ENCODE results near the gene SCMH1. TPM values are rescaled to one million over a fixed set of nuclear protein-coding genes. Genes with fewer than 3 reads are reported as not detected.
A peak's percentile ranks its signal among the peaks of the same experiment; 100 is the strongest.

The SCMH1 gene
- total RNA-seq, 1 donor from 2014 or later: 13.0 TPM

GRCh38 chr1:41110286-41110685, 131.8 kb downstream of the SCMH1 start:
- peaks cover 3 to 10% (median 3%) of the 10 kb centered on the region in 3 donors for H3K36me3 ChIP-seq (ENCODE audit: control insufficient read depth in 3 of 3, insufficient read depth in 3 of 3, low read length in 3 of 3)
- H3K4me3 ChIP-seq (ENCODE audit: low read length in 3 of 3): no peak overlapping the region
- no peaks in the 10 kb centered on the region for H3K9me3 ChIP-seq (ENCODE audit: control insufficient read depth in 3 of 3, low read length in 3 of 3)
- H3K27ac ChIP-seq (ENCODE audit: low read depth, low read length): peak overlapping the region; percentile 69
- no peak overlapping the region for H3K9ac ChIP-seq (ENCODE audit: low read depth in 1 of 3, low read length in 3 of 3)
- no peaks in the 10 kb centered on the region for H3K27me3 ChIP-seq (ENCODE audit: control insufficient read depth in 3 of 3, insufficient read depth in 3 of 3, low read length in 3 of 3)
- H3K4me1 ChIP-seq (ENCODE audit: control insufficient read depth in 3 of 3, insufficient read depth in 3 of 3, low read length in 3 of 3): peaks cover 16 to 20% (median 18%) of the 10 kb centered on the region in 3 donors

GRCh38 chr1:41109310-41110197, 132.6 kb downstream of the SCMH1 start:
- Histone ChIP-seq H3K27me3 (ENCODE audit: control insufficient read depth in 3 of 3, insufficient read depth in 3 of 3, low read length in 3 of 3) (no peaks in the 10 kb centered on the region), H3K9me3 (ENCODE audit: control insufficient read depth in 3 of 3, low read length in 3 of 3) (no peaks in the 10 kb centered on the region), H3K4me1 (ENCODE audit: control insufficient read depth in 3 of 3, insufficient read depth in 3 of 3, low read length in 3 of 3) (peaks cover 16 to 20% (median 18%) of the 10 kb centered on the region in 3 donors), H3K4me3 (ENCODE audit: low read length in 3 of 3) (peak overlapping the region in 1 of 3 donors; percentile 27), H3K36me3 (ENCODE audit: control insufficient read depth in 3 of 3, insufficient read depth in 3 of 3, low read length in 3 of 3) (peaks cover 3 to 10% (median 3%) of the 10 kb centered on the region in 3 donors), H3K9ac (ENCODE audit: low read depth in 1 of 3, low read length in 3 of 3) (peak overlapping the region in 2 of 3 donors; percentile 4 to 7), H3K27ac (ENCODE audit: low read depth, low read length) (peak overlapping the region; percentile 69)

GRCh38 chr1:41108696-41109275, 133.3 kb downstream of the SCMH1 start:
- Histone ChIP-seq H3K9ac (ENCODE audit: low read depth in 1 of 3, low read length in 3 of 3) (peak overlapping the region in 1 of 3 donors; percentile 7), H3K4me1 (ENCODE audit: control insufficient read depth in 3 of 3, insufficient read depth in 3 of 3, low read length in 3 of 3) (peaks cover 16 to 21% (median 20%) of the 10 kb centered on the region in 3 donors), H3K36me3 (ENCODE audit: control insufficient read depth in 3 of 3, insufficient read depth in 3 of 3, low read length in 3 of 3) (peaks cover 3 to 10% (median 3%) of the 10 kb centered on the region in 3 donors), H3K27ac (ENCODE audit: low read depth, low read length) (peak overlapping the region; percentile 69), H3K9me3 (ENCODE audit: control insufficient read depth in 3 of 3, low read length in 3 of 3) (no peaks in the 10 kb centered on the region), H3K27me3 (ENCODE audit: control insufficient read depth in 3 of 3, insufficient read depth in 3 of 3, low read length in 3 of 3) (no peaks in the 10 kb centered on the region), H3K4me3 (ENCODE audit: low read length in 3 of 3) (peak overlapping the region in 1 of 3 donors; percentile 1)

DNA sequence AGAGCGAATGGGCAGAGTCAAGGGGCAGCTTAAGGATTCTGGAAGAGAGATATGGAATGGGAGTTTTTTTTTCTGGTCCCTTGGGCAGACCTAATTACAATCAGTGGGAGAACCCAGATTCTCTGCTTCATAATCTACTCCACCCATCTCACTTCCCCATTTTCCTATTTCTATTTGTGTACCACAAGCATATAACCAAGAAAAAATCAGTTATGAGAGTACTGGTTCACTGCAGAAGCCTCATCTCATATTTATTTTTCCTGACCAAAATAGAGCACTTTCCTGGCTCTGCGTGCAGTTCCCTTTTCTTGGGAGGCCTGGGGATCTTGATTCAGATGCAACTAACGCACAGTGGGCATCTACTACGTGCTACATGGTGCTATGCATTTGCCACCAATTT, 138.3 kb downstream of the SCMH1 start:
- H3K27me3 ChIP-seq (ENCODE audit: control insufficient read depth in 3 of 3, insufficient read depth in 3 of 3, low read length in 3 of 3): no peaks in the 10 kb centered on the region
- no peaks in the 10 kb centered on the region for H3K36me3 ChIP-seq (ENCODE audit: control insufficient read depth in 3 of 3, insufficient read depth in 3 of 3, low read length in 3 of 3)
- H3K27ac ChIP-seq (ENCODE audit: low read depth, low read length): no peak overlapping the region
- no peaks in the 10 kb centered on the region for H3K9me3 ChIP-seq (ENCODE audit: control insufficient read depth in 3 of 3, low read length in 3 of 3)
- no peak overlapping the region for H3K4me3 ChIP-seq (ENCODE audit: low read length in 3 of 3)
- H3K4me1 ChIP-seq (ENCODE audit: control insufficient read depth in 3 of 3, insufficient read depth in 3 of 3, low read length in 3 of 3): peaks cover 14 to 21% (median 17%) of the 10 kb centered on the region in 3 donors
- no peak overlapping the region for H3K9ac ChIP-seq (ENCODE audit: low read depth in 1 of 3, low read length in 3 of 3)

GRCh38 chr1:41102653-41103052, 139.5 kb downstream of the SCMH1 start:
- no peak overlapping the region for H3K4me3 ChIP-seq (ENCODE audit: low read length in 3 of 3)

DNA sequence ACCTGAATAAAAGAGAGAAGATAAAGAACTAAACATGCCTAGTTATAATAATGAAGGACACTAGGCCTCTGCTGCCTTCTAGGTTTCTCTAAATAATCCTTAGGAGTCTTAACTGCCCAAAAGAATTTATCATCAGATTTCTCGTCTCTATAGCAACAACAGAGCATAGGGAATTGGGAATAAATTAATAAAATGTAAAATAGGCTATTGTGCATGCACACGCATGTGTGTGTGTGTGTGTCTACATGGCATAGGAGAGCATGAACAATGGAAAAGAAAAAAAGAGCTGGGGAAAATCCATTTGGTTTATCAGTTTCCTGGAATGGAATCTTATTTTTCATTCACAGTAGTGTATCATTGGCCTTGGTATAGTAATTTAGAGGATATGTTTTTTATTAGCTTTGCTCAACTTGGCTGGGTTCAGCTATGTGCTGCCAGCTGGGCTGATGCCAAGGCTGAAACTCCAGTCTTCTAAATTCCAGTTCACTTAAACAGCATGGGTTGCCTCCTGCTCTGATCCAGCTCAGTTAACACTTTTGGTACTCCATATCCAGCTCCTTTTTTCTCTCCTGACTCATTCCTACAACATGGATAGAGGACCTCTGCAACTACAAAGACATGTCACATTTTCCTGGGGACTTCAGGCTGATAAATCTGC, 140.0 kb downstream of the SCMH1 start:
- H3K27ac ChIP-seq (ENCODE audit: low read depth, low read length): no peak overlapping the region
- no peak overlapping the region for H3K4me3 ChIP-seq (ENCODE audit: low read length in 3 of 3)
- peaks cover 10 to 17% (median 12%) of the 10 kb centered on the region in 3 donors for H3K4me1 ChIP-seq (ENCODE audit: control insufficient read depth in 3 of 3, insufficient read depth in 3 of 3, low read length in 3 of 3)

More at GRCh38 chr1:41102653-41103052, 139.5 kb downstream of the SCMH1 start:
- no peaks in the 10 kb centered on the region for H3K36me3 ChIP-seq (ENCODE audit: control insufficient read depth in 3 of 3, insufficient read depth in 3 of 3, low read length in 3 of 3)
- H3K9me3 ChIP-seq (ENCODE audit: control insufficient read depth in 3 of 3, low read length in 3 of 3): no peaks in the 10 kb centered on the region
- no peak overlapping the region for H3K27ac ChIP-seq (ENCODE audit: low read depth, low read length)
- no peak overlapping the region for H3K9ac ChIP-seq (ENCODE audit: low read depth in 1 of 3, low read length in 3 of 3)
- peaks cover 10 to 17% (median 12%) of the 10 kb centered on the region in 3 donors for H3K4me1 ChIP-seq (ENCODE audit: control insufficient read depth in 3 of 3, insufficient read depth in 3 of 3, low read length in 3 of 3)
- H3K27me3 ChIP-seq (ENCODE audit: control insufficient read depth in 3 of 3, insufficient read depth in 3 of 3, low read length in 3 of 3): no peaks in the 10 kb centered on the region

GRCh38 chr1:41101076-41101475, 141.0 kb downstream of the SCMH1 start:
- no peaks in the 10 kb centered on the region for H3K9me3 ChIP-seq (ENCODE audit: control insufficient read depth in 3 of 3, low read length in 3 of 3)
- peaks cover 10 to 17% (median 12%) of the 10 kb centered on the region in 3 donors for H3K4me1 ChIP-seq (ENCODE audit: control insufficient read depth in 3 of 3, insufficient read depth in 3 of 3, low read length in 3 of 3)
- H3K27ac ChIP-seq (ENCODE audit: low read depth, low read length): no peak overlapping the region
- no peak overlapping the region for H3K9ac ChIP-seq (ENCODE audit: low read depth in 1 of 3, low read length in 3 of 3)
- no peaks in the 10 kb centered on the region for H3K36me3 ChIP-seq (ENCODE audit: control insufficient read depth in 3 of 3, insufficient read depth in 3 of 3, low read length in 3 of 3)
- H3K27me3 ChIP-seq (ENCODE audit: control insufficient read depth in 3 of 3, insufficient read depth in 3 of 3, low read length in 3 of 3): no peaks in the 10 kb centered on the region
- no peak overlapping the region for H3K4me3 ChIP-seq (ENCODE audit: low read length in 3 of 3)

More for the DNA sequence above, 140.0 kb downstream of the SCMH1 start:
- Histone ChIP-seq H3K36me3 (ENCODE audit: control insufficient read depth in 3 of 3, insufficient read depth in 3 of 3, low read length in 3 of 3) (no peaks in the 10 kb centered on the region), H3K9ac (ENCODE audit: low read depth in 1 of 3, low read length in 3 of 3) (no peak overlapping the region), H3K9me3 (ENCODE audit: control insufficient read depth in 3 of 3, low read length in 3 of 3) (no peaks in the 10 kb centered on the region), H3K27me3 (ENCODE audit: control insufficient read depth in 3 of 3, insufficient read depth in 3 of 3, low read length in 3 of 3) (no peaks in the 10 kb centered on the region)

- Histone ChIP-seq H3K27me3 (ENCODE audit: control insufficient read depth in 3 of 3, insufficient read depth in 3 of 3, low read length in 3 of 3) (no peaks in the 10 kb centered on the region), H3K4me3 (ENCODE audit: low read length in 3 of 3) (no peak overlapping the region), H3K9me3 (ENCODE audit: control insufficient read depth in 3 of 3, low read length in 3 of 3) (no peaks in the 10 kb centered on the region), H3K4me1 (ENCODE audit: control insufficient read depth in 3 of 3, insufficient read depth in 3 of 3, low read length in 3 of 3) (peaks cover 10 to 17% (median 12%) of the 10 kb centered on the region in 3 donors), H3K27ac (ENCODE audit: low read depth, low read length) (no peak overlapping the region), H3K9ac (ENCODE audit: low read depth in 1 of 3, low read length in 3 of 3) (no peak overlapping the region), H3K36me3 (ENCODE audit: control insufficient read depth in 3 of 3, insufficient read depth in 3 of 3, low read length in 3 of 3) (no peaks in the 10 kb centered on the region)
Measured at GRCh38 chr1:41100170-41100569, 141.9 kb downstream of the SCMH1 start.

DNA sequence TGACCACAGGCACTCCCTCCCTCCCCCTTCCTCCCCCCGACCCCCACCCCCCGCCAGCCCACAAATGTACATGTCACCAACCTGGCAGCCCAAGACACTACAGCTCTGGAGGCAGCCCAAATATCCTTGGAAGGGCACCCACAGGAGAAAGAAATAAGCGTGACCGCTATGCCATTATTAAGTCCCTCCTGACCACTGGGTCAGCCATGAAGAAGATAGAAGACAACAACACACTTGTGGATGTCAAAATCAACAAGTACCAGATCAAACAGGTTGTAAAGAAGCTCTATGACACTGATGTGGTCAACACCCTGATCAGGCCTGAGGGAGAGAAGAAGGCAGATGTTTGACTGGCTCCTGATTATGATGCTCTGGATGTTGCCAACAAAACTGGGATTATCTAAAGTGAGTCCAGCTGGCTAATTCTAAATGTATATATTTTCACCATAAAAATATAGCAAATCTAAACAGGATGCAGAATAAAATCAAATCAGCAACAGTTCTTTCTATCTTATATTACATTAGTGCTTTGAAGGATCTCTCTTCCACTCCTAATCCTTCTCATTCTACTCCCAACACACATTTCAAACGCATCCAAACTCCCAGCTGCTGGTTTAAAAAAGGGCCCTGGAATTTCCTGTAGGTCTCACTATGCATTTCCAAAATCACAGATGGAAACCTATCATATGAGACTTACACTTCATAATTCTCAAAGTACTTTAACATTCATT, 143.2 kb downstream of the SCMH1 start:
- Histone ChIP-seq H3K9ac (ENCODE audit: low read depth in 1 of 3, low read length in 3 of 3) (no peak overlapping the region), H3K9me3 (ENCODE audit: control insufficient read depth in 3 of 3, low read length in 3 of 3) (no peaks in the 10 kb centered on the region), H3K27ac (ENCODE audit: low read depth, low read length) (no peak overlapping the region), H3K36me3 (ENCODE audit: control insufficient read depth in 3 of 3, insufficient read depth in 3 of 3, low read length in 3 of 3) (no peaks in the 10 kb centered on the region), H3K4me3 (ENCODE audit: low read length in 3 of 3) (no peak overlapping the region), H3K4me1 (ENCODE audit: control insufficient read depth in 3 of 3, insufficient read depth in 3 of 3, low read length in 3 of 3) (peaks cover 10 to 14% (median 12%) of the 10 kb centered on the region in 3 donors), H3K27me3 (ENCODE audit: control insufficient read depth in 3 of 3, insufficient read depth in 3 of 3, low read length in 3 of 3) (no peaks in the 10 kb centered on the region)

All from skeletal muscle tissue (tissue), 4 donors.